Liver (tissue), 9 donors: ENCODE data around the gene SMARCD2. TPM values are rescaled to one million over a fixed set of nuclear protein-coding genes. Genes with fewer than 3 reads are reported as not detected.

ENCODE experiments used
- DNase-seq: peaks from one replicate; pipeline ENCODE4 v3.0.0-alpha.2; 2017; ENCODE audit warnings: low spot score
- H3K27ac ChIP-seq, 2 donors: one replicate each; pipeline ENCODE4 v1.7.0; 2013; ENCODE audit warnings: inconsistent platforms in 2 of 2, low read length in 2 of 2, control low read depth in 1 of 2, low read depth in 1 of 2, mild to moderate bottlenecking in 1 of 2
- H3K27me3 ChIP-seq, 4 donors: one replicate each; pipeline versions ENCODE4 v1.6.1 to v1.7.0; 2013; ENCODE audit warnings: low read length in 3 of 4, inconsistent platforms in 1 of 4, mild to moderate bottlenecking in 1 of 4, moderate library complexity in 1 of 4; ENCODE audit not compliant: control insufficient read depth in 4 of 4, insufficient read depth in 4 of 4
- H3K36me3 ChIP-seq, 4 donors: one replicate each; pipeline versions ENCODE4 v1.6.1 to v1.7.0; 2013; ENCODE audit warnings: low read length in 3 of 4, mild to moderate bottlenecking in 3 of 4, low read depth in 1 of 4, moderate library complexity in 1 of 4; ENCODE audit not compliant: control insufficient read depth in 4 of 4, insufficient read depth in 3 of 4
- H3K4me1 ChIP-seq, 4 donors: one replicate each; pipeline versions ENCODE4 v1.6.1 to v1.7.0; 2013; ENCODE audit warnings: low read length in 3 of 4, mild to moderate bottlenecking in 3 of 4, moderate library complexity in 1 of 4; ENCODE audit not compliant: control insufficient read depth in 4 of 4, insufficient read depth in 4 of 4
- H3K4me3 ChIP-seq, 3 donors: one replicate each; pipeline versions ENCODE4 v1.6.1 to v1.7.0; 2013; ENCODE audit warnings: low read length in 3 of 3, control low read depth in 1 of 3, low read depth in 1 of 3, mild to moderate bottlenecking in 1 of 3
- H3K9ac ChIP-seq, 2 donors: one replicate each; pipeline ENCODE4 v1.7.0; 2013; ENCODE audit warnings: low read length in 2 of 2, mild to moderate bottlenecking in 2 of 2, moderate library complexity in 2 of 2, control low read depth in 1 of 2, low read depth in 1 of 2
- H3K9me3 ChIP-seq, 4 donors: one replicate each; pipeline versions ENCODE4 v1.6.1 to v1.7.0; 2013; ENCODE audit warnings: low read length in 3 of 4; ENCODE audit not compliant: control insufficient read depth in 4 of 4
- CTCF ChIP-seq: fragments of 150-350 bp; IDR thresholded peaks from 2 replicates; pipeline ENCODE4 v1.5.1; 2017; ENCODE audit warnings: improper control_type of control experiment, low read depth, low read length; ENCODE audit not compliant: missing input control
- FOXA1 ChIP-seq: IDR thresholded peaks from 2 replicates; pipeline ENCODE4 v1.6.1; 2016; ENCODE audit warnings: antibody characterized with exemption
- FOXA2 ChIP-seq: IDR thresholded peaks from 2 replicates; pipeline ENCODE4 v1.6.1; 2016; ENCODE audit warnings: antibody characterized with exemption
- GABPA ChIP-seq, 2 donors: IDR thresholded peaks in 1 of 2; conservative IDR thresholded peaks in 1 of 2; 2 replicates each; pipeline ENCODE4 v1.6.1; 2016; ENCODE audit warnings: antibody characterized with exemption in 2 of 2, mild to moderate bottlenecking in 1 of 2, moderate library complexity in 1 of 2
- HNF4A ChIP-seq, 2 donors: conservative IDR thresholded peaks; 2 replicates each; pipeline ENCODE4 v1.6.1; 2016; ENCODE audit warnings: antibody characterized with exemption in 2 of 2, mild to moderate bottlenecking in 2 of 2
- HNF4G ChIP-seq: IDR thresholded peaks from 2 replicates; pipeline ENCODE4 v1.6.1; 2016; ENCODE audit warnings: antibody characterized with exemption
- JUND ChIP-seq, 2 donors: IDR thresholded peaks; 2 replicates each; pipeline ENCODE4 v1.6.1; 2016; ENCODE audit warnings: antibody characterized with exemption in 2 of 2
- NR2F2 ChIP-seq: IDR thresholded peaks from 2 replicates; pipeline ENCODE4 v1.6.1; 2016; ENCODE audit warnings: antibody characterized with exemption
- RAD21 ChIP-seq, 2 donors: IDR thresholded peaks; 2 replicates each; pipeline ENCODE4 v1.6.1; 2016; ENCODE audit warnings: antibody characterized with exemption in 2 of 2, mild to moderate bottlenecking in 2 of 2
- REST ChIP-seq: IDR thresholded peaks from 2 replicates; pipeline ENCODE4 v1.6.1; 2016; ENCODE audit warnings: antibody characterized with exemption, mild to moderate bottlenecking
- TAF1 ChIP-seq: conservative IDR thresholded peaks from 2 replicates; pipeline ENCODE4 v1.6.1; 2016; ENCODE audit warnings: antibody characterized with exemption, mild to moderate bottlenecking
- YY1 ChIP-seq: IDR thresholded peaks from 2 replicates; pipeline ENCODE4 v1.6.1; 2016; ENCODE audit warnings: antibody characterized with exemption, mild to moderate bottlenecking
- ZBTB33 ChIP-seq: IDR thresholded peaks from 2 replicates; pipeline ENCODE4 v1.6.1; 2016; ENCODE audit warnings: antibody characterized with exemption
- WGBS: extraction: QIAGEN DNeasy Blood & Tissue Kit; methylation state at CpG from one replicate; pipeline ENCODE4 v1.1.7; 2013; 5-methylcytosine and 5-hydroxymethylcytosine counted together
- polyA plus RNA-seq, 2 donors: library from polyadenylated mRNA; stranded (reverse) in 1 of 2; unstranded in 1 of 2; fragments of 200-250 nt in 1 of 2; fragments of >200 nt in 1 of 2; fragmentation: Nextera tagmentation in 1 of 2; extraction: Ambion mirVana in 1 of 2; gene quantifications; one replicate each; pipeline versions ENCODE4 v1.2.1 to v1.2.3, GENCODE V29; 2013 to 2015
- total RNA-seq, 2 donors: library from RNA; depleted of rRNA; stranded (reverse); fragments of >200 nt; gene quantifications; one replicate each; pipeline ENCODE4 v1.2.3, GENCODE V29; 2014
- donor health status: healthy.
- donor health status: healthy.
- donor health status: healthy.
- donor health status: healthy.
- donor health status: healthy.

SMARCD2 gene
- total and polyA plus RNA-seq, 4 donors: 14.5 to 67.9 (median 39.4) TPM

GRCh38 chr17:63816123-63816522 is 26.4 kb downstream of the SMARCD2 start:
- DNase-seq: no peak
- WGBS: 91% methylated on average over 2 of the region's 2 CpGs
- no peaks in the 10 kb centered on the region for H3K9me3 ChIP-seq
- H3K36me3 ChIP-seq: peaks cover 24 to 91% (median 82%) of the 10 kb centered on the region in 4 donors
- no peak overlapping the region for H3K4me3 ChIP-seq
- H3K9ac ChIP-seq: no peak overlapping the region
- peaks cover 0 to 15% (median 13%) of the 10 kb centered on the region in 4 donors for H3K4me1 ChIP-seq
- H3K27me3 ChIP-seq: no peaks in the 10 kb centered on the region
- H3K27ac ChIP-seq: no peak overlapping the region
- TF ChIP-seq YY1: no peak
- TF ChIP-seq TAF1: no peak
- TF ChIP-seq FOXA2: no peak
- no peak for TF ChIP-seq REST
- TF ChIP-seq NR2F2: no peak
- no peak for TF ChIP-seq HNF4A (conservative IDR thresholded peaks at IDR 0.05)
- TF ChIP-seq ZBTB33: no peak
- no peak for TF ChIP-seq JUND (IDR thresholded peaks at IDR 0.05)
- TF ChIP-seq FOXA1: no peak
- no peak for TF ChIP-seq GABPA (IDR thresholded peaks at IDR 0.05 in 1 of 2, conservative IDR thresholded peaks at IDR 0.05 in 1 of 2)
- TF ChIP-seq RAD21 (IDR thresholded peaks at IDR 0.05): no peak

- WGBS: 82% methylated on average over 9 of the region's 9 CpGs
- TF ChIP-seq FOXA2 (no peak), JUND (IDR thresholded peaks at IDR 0.05) (no peak), GABPA (IDR thresholded peaks at IDR 0.05 in 1 of 2, conservative IDR thresholded peaks at IDR 0.05 in 1 of 2) (no peak), NR2F2 (no peak), HNF4G (no peak)
- H3K36me3 ChIP-seq: peaks cover 23 to 84% (median 76%) of the 10 kb centered on the region in 4 donors
- H3K4me1 ChIP-seq: no peaks in the 10 kb centered on the region
- H3K27ac ChIP-seq: no peak overlapping the region
- H3K27me3 ChIP-seq: no peaks in the 10 kb centered on the region
- DNase-seq: no peak
- H3K4me3 ChIP-seq: no peak overlapping the region
- H3K9me3 ChIP-seq: no peaks in the 10 kb centered on the region
- no peak overlapping the region for H3K9ac ChIP-seq
These were observed 32.5 kb downstream of the SMARCD2 start for GRCh38 chr17:63809970-63810369.

- DNase-seq: no peak
- TF ChIP-seq GABPA (IDR thresholded peaks at IDR 0.05 in 1 of 2, conservative IDR thresholded peaks at IDR 0.05 in 1 of 2): no peak
- no peak for TF ChIP-seq REST
- no peak for TF ChIP-seq CTCF
- no peaks in the 10 kb centered on the region for H3K27me3 ChIP-seq
- no peak overlapping the region for H3K4me3 ChIP-seq
- peaks cover 15 to 75% (median 59%) of the 10 kb centered on the region in 4 donors for H3K36me3 ChIP-seq
- no peak overlapping the region for H3K27ac ChIP-seq
- H3K9me3 ChIP-seq: no peaks in the 10 kb centered on the region
- H3K9ac ChIP-seq: no peak overlapping the region
- 68% methylated on average over 2 of the region's 2 CpGs for WGBS
- no peaks in the 10 kb centered on the region for H3K4me1 ChIP-seq
These were observed 36.9 kb downstream of the SMARCD2 start for GRCh38 chr17:63805591-63805990.
